ENCODE measurements around the gene LRMDA. TPM values are rescaled to one million over a fixed set of nuclear protein-coding genes. Genes with fewer than 3 reads are reported as not detected.

Gene LRMDA
- total RNA-seq, 1 donor from 2014 or later: not detected

DNA sequence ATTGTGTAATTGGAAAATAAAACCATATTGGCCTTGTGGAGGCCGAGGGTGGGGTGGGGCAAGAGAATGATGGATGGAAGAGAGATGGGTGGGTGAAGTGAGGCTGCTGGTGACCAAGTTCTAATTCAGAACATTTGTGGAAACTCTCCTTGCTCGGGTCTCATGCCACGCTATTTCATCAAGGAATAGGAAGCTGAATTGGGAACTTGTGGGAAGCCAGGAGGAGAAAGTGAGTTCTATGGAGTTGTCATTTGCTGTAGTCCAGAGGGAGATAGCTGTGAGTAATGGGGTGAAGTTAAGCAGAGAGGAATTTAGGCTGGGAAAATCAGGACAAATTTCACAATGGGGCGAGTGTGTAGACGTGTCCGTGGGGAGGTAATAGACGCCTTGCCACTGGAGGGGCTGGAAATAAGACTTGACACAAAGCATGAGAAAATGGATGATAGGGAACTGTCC, 339.2 kb downstream of the LRMDA start:
- intact Hi-C loops (cut with micrococcal nuclease): no loop called here

DNA sequence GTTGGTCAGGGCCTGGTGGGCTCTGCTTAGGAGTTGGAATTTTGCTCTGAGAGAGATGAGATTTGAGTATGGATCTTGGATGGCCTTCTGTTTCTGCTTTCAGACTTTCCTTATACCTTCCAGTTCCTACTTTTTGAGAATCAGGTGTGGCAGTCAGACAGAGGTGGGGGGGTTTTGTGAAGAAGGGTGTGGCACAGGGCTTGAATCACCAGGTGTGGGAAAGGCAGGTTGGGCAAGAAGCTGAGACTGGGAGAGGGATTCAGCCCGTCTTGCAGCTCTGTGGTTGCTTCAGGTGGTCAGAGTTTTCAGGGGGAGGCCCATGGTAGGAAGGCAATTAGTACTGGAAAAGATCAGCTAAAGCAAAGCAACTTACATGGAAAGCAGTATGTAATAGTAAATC, 340.2 kb downstream of the LRMDA start:
- intact Hi-C loops (cut with micrococcal nuclease): no loop called here

DNA sequence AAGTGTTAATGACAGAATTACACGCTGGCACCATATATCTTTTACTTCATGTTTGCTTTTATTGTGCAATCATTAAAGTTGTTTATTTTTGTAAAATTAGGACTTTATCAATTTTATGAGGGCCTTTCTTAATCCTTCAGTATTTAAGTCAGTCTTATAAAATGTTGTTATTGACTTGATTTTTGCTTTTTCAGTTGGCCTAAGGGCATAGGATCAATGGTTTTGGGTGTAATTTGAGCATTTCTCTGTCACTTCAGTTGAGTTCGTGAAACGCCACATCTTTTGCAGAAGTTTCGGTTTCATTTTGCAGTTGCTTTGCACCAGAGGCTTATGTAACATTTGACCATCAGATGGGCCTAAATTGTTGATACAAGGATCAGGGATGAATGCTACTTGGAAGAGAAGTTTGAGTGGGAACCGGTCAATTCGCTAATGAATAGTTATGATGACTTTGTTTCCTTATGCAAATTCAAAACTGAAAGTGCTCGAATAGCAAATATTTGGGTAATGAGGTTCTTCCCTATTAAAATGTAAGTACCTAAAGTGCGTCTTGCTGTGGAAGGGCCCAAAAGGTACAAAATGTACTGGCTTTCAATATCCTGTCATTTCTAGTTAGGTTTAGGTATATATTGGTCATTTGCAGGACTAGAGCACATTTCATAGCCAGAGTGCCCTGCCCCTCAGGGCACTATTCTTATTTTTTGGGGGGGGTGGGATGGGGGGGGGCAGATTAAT, 340.9 kb downstream of the LRMDA start:
- intact Hi-C loops (cut with micrococcal nuclease): no loop called here

DNA sequence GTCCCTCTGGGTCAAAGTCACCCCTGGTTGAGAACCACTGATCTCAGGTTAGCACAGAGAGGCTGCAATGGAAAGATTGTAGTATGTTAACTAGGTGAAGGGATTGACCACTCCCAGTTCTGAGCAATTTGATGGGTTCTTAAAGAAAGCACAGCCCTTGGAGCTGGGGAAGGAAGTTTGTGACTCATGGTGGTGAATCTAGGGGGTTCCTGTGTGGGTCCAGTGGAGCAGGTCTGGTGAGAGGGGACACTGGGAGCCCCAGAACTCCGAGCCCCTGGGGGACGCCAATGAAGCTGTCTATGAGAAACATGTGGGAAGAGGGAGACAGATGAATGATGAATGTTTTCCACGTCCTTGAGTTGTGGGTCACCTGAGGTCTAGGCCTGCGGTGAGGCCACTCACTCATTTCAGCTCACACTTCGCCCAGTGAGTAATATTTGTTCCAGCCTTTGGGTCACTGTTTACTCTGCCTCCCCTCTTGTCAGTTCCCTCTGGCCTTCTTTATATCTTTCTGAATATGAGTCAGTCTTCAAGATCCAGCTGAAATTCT, 341.9 kb downstream of the LRMDA start:
- intact Hi-C loops (cut with micrococcal nuclease): no loop called here

DNA sequence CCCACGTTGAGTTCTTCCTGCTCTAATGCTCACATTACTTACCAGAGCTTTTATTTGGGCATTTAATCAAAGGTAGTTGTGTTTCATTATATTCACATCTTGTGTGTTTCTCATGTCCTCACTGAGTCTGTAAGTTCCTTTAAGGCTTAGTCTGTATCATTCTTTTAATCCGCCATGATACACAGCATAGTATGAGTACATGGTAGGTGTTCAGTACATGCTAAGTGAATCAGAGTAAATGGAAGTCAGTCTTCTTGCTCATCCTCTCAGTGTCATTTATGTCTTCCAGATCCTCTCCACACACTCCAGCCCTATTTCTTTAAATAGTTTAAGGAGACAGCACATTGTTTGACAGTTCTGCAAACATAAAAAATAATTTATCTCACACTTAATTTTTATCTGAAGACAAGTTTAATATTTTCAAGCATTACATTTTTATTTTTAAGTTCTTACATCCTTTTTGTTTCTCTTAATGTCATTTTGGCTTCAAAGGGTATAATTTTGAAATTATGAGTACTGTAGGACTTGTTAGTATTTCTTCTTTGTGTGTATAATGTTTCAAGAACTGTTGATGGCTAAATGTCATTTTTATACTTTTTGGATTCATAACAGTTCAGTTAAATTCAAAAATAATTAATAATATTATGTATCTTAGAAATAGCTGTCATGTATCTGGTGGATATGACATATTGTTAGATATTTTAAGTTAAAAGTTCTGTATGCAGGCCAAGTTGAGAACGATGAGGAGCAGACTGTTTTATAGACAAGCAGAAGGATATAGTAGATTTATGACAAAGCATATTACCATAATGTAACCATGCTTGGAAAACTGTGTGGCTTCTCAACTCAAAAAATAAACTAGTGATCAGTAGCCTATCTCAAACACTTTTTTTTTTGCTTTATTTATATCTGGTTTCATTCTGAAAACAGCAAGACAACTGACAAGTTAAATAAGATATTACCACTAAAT, 342.7 kb downstream of the LRMDA start:
- intact Hi-C loops (cut with micrococcal nuclease): no loop called here

DNA sequence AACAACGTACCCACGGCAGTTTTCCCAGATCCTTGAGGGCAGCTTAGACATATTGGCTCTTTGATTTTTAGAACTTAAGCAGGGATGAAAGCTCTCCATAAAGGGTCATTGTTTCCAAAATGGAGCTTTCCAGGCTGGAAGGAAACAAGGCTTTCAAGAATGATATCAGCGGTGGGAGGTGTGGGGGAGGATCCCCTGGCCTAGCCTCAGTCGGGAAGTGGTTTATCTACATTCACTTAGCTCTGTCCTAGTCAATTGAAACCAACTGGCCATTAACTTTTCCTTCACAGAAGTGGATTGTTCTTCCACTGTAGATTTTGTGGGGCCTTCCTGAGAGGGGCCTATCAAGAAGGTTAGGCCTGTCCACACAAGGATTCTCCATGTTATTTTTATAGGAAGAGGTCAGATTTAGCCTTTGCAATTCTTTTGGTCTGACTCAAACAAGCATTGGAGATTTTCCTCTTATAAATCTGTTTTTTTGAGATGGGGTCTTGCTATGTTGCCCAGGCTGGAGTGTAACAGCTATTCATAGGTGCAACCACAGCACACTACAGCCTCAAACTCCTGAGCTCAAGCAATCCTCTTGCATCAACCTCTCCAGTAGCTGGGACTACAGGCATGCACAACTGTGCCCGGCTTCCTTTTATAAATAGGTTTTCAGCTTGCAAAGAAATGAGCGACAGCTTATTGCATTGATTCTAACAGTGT, 343.5 kb downstream of the LRMDA start:
- intact Hi-C loops (cut with micrococcal nuclease): no loop called here

DNA sequence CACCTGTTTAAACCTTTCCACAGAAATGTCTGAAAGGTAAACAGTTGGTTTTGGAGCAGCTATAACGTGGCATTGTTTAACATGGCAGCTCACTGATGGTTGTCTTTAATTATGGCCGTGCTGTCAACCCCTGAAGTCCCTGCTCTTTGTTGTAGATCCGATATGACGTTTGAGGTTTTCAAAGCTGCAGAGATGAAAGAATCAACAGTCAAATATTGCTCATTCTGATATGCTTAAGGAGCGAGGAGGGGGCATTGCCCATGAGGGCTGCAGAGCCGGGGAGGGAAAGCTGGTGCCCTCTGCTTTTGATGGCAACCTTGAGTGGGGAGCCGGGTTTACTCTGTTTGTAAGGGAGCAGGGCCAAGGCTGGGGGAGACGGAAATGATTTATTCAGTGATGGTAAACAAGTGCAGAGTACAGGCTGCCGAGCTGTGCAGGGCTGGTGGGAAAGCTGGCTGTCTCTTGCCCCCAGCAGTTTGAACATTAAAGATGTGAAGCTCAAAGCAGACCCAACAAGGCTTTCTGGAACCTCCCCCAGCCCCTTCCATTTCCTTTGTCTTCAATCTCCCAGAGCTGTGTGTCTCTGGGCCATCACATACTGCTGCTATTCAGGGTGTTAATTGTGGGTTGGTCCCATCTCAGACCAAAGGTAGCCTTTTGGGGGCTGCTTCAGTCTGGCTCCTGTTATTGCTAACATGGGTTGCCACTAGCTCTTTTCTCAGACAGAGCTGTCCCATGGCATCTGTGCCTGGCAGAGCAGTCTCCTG, 345.5 kb downstream of the LRMDA start:
- intact Hi-C loops (cut with micrococcal nuclease): no loop called here

DNA sequence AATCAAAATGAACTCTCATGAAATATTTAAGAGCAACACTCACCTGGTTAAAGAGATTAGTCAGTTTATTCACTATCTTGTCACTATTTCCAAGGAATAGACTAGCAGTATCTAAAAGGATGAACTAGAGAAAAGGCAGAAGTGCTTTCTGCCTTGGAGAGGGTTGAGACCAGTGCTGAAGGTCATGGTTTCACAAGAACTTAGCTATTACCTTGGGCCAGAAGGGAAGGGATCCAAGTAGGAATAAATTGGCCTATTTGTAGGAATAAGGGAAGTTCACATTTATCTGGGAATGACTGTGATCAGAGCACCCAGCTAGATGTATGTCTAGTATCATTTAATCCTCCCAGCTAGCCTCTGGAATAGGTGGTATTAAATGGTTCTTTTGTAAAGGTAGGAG, 347.2 kb downstream of the LRMDA start:
- intact Hi-C loops (cut with micrococcal nuclease): no loop called here

DNA sequence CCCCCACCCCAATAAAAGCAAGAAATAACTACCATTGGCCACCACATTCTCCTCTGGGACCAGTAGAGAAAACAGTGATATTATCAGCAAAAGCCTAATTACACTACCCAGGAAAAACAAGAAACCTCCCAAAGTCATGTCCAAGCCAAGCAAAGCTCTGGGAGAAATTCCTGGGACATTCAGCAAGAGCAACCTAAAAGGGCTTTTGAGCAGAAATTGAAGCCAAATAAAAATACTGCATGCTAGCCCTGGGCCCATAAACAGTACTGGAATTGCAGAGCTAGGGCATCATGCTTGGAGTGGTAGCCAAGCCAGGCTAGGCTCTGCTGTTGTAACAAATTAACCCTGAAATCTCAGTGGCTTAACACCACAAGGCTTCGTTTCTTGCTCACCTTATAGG, 347.9 kb downstream of the LRMDA start:
- intact Hi-C loops (cut with micrococcal nuclease): no loop called here

DNA sequence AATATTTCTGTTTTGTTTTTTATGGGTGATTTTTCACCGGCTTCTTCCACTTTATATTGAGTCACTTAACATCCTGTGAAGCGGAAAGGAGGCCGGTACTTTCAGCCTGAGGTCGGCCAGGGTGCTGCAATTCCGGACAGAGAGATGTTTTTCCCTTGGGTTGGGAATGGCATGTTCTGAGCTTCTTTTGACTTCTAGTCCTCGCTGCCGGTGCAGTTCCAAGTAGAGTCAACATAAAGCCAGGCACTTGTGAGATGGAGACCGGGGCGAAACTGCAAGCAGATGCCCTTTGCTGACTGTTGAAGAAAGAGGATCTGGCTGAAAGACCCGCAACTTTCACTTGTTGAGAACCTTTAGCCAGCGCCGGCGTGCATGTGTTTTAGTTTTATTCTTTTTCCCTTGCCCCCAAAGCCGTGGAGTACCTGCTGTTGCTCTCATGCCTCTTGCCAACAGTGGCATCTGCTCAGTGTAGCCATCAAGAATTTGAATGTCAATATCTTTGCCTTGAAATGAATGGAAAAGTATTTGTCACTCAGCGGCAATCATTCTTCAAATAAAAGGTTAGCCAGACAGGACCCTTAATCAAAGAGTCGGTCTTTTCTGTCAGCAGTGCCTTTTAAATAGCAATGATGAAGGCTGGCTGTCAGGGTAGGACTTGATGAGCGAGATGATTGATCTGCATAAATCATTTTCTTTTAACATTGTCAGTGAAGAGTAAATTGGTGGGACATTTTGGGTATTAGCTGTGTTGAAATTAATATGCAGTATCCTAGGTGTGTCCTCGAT, 351.2 kb downstream of the LRMDA start:
- intact Hi-C loops (cut with micrococcal nuclease): no loop called here

DNA sequence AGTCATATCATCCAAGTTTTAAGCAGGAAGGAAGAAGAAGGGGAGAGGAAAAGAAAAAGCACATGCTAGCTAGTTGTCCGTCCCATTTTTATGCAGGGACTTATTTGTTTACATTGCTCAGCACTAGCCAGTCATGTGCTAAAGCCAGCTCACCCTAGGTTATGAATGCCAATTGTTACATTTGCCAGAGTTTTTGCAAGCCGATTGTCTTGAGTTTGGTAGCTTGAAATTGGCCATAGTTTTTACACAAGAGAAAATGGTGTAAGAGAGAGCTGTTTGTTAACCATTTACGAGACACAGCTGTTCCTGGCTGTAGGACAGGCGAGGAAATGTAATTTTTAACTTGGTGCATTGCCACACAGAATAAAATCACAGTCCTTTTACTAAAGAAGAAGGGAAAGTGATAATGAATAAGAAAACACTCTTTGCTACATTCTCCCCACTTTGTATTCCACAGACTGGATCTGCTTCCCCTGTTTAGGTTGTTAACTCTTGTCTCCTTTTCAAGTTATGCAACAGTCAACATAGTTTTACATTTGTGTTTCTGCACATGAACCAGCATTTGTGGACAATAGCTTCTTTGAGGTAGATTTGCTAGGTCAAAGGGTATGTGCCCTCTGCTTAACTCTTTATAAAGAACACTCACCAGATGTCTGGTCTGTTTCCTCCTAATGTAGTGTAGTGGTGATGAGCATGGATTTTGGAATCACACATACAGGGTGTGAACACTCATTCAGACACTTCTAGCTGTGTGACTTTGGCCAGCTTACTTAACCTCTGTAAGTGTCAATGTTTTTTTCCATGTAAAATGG, 357.2 kb downstream of the LRMDA start:
- intact Hi-C loops (cut with micrococcal nuclease): no loop called here

DNA sequence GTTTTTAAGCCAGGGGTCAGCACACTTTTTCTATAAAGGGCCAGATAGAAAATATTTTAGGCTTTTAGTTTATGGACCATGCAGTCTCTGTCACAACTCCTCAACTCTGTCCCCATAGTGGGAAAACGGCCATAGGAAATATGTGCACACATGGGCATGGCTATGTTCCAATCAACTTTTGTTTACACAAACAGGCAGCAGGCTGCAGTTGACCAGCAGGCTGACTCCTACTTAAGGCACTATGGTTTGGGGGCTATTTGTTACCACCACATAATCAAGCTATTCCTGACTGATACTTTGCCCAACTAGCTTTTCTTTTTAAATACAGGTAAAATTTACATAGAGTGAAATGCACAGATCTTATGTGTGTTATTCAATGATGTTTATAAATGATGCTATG, 362.4 kb downstream of the LRMDA start:
- intact Hi-C loops (cut with micrococcal nuclease): no loop called here

DNA sequence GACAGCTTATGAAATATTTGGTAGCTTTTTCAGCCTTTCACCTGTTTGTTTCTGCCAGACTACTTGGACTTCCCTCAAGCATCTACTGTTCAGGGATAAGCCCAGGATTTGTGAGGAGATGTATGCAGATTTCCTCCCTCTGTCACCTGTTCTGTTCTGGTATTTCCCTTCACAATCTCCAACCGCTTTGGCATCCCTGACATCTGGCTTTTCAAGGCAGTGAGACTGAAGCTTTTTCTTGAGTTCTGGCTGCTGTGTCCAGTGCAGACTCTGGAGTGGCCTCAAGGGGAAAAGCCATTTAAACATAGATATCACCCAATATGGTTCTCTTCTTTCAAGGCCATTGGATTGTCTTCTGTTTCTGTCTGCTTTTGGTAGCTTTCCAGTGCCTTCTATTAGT, 369.7 kb downstream of the LRMDA start:
- intact Hi-C loops (cut with micrococcal nuclease): no loop called here

DNA sequence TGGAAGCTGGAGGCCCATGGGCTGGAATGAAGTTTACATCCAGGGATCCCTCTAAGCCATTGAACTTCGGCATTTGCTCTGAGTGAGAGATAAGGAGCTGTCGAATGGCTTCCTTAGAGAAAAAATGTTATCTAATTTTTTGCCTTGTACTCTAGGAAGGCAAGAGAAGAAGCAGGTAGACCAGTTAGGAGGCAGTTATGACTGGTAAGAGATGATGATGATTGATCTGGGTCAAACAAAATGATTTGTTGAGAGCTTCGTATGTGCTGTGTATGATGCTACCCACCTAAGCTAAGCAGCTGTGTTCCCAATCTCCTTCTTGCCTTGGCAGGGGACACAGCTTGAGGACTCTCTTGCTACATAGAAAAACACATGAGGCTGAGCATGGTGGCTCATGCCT, 370.2 kb downstream of the LRMDA start:
- intact Hi-C loops (cut with micrococcal nuclease): no loop called here

DNA sequence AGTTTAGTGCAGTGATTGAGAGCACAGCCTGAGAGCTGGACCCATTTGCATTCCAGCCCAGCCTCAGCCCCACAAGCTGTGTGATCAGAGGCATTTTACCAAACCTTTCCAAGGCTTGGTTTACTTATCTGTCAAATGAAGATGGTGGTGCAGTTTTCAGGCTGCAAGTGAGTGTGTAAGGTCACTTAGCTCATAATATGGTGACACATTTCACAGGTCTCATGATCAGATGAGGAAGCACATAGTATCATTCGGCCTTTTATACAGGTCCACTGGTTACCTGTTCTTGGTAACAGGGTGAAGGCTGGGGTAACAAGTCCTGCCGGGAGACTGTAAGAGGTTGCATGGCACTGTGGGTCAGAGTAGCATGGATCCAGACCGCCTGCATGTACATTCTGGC, 371.7 kb downstream of the LRMDA start:
- intact Hi-C loops (cut with micrococcal nuclease): no loop called here

DNA sequence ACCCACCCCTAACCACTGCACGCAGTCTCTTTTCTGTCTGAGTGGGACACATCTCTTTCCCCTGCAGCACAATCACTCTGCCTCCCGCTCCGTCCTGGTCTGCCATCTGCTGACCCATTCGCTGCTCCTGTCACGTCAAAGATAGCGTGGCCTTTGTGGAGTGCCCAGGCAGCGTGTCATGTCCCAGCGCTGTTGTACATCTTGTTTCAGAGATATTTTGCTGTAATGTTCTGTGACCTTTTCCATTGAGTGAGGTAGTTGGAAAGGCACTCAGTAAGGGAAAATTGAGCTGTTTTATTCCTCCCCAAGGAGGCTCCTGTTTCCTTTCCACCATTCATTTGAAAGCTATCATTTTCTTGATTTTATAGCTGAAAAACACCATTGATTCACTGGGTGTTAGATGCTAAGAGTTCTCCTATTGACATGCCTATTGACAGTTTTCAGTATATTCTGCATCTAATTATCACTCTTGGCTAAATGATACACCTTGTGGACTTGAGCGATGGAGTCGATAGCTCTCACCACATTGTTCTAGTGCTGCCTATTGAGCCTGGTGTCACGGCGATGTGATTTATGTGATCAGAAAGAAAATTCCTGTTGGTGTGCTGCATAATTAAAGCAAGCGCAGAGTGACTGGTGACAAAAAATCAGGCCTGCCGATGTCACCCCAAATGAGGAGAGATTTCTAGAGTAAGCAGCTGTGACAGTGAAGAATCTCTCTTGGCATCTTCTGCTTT, 372.6 kb downstream of the LRMDA start:
- intact Hi-C loops (cut with micrococcal nuclease): no loop called here

DNA sequence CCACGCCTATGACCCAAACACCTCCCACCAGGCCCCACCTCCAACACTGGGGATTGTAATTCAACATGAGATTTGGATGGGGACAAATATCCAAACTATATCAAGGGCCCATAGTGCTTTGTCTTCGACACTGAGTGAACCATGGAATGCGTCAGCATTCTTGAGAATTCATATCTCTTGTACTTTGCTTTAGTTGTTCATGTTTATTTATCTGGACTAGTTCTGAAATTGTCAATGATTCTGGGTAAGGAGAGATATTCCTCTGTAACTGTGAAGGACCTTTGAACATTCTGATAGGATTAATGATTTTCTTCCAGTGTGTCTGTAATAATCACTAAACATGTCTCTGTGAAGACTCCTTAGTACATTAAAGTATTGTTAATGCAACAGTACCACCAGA, 374.8 kb downstream of the LRMDA start:
- intact Hi-C loops (cut with micrococcal nuclease): no loop called here

DNA sequence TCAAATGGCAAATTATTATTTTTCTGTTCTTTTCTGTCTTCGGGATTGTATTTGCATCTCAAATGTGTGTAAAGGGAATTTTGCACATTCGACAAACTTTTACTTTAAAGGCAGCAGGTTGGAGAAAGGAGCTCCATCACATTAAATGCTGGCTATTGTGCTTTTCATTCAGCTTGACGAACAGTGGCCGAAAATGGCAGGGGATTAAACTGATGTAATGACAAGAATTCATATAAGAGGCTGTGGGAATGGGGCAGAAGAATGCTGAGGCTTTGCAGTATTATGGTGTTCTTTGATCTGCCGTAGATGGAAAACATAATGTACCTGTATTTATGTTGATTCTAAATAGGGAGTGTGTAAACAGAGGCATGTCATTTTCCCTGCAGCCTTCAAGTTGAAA, 376.0 kb downstream of the LRMDA start:
- intact Hi-C loops (cut with micrococcal nuclease): no loop called here

Data from T-helper 1 cell treated with Interleukin-12 subunit alpha and Interleukin-12 subunit beta and Interleukin-4 antibody, amounts not matched to agents 30 ng/mL and 1 ng/mL, for 36 hours (primary cell).